ENCODE measurements around the gene JAM3.
"Not testable (repeated sequence)": the region's sequence is repeated elsewhere in the genome, so short reads cannot be mapped to it uniquely, and the experiment has no call there.

Gene JAM3

DNA sequence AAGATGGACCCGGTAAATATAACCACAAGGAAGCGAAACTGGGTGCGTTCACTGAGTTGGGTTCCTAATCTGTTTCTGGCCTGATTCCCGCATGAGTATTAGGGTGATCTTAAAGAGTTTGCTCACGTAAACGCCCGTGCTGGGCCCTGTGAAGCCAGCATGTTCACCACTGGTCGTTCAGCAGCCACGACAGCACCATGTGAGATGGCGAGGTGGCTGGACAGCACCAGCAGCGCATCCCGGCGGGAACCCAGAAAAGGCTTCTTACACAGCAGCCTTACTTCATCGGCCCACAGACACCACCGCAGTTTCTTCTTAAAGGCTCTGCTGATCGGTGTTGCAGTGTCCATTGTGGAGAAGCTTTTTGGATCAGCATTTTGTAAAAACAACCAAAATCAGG is 80.5 kb downstream of the JAM3 start:
- no peak for ATAC-seq

DNA sequence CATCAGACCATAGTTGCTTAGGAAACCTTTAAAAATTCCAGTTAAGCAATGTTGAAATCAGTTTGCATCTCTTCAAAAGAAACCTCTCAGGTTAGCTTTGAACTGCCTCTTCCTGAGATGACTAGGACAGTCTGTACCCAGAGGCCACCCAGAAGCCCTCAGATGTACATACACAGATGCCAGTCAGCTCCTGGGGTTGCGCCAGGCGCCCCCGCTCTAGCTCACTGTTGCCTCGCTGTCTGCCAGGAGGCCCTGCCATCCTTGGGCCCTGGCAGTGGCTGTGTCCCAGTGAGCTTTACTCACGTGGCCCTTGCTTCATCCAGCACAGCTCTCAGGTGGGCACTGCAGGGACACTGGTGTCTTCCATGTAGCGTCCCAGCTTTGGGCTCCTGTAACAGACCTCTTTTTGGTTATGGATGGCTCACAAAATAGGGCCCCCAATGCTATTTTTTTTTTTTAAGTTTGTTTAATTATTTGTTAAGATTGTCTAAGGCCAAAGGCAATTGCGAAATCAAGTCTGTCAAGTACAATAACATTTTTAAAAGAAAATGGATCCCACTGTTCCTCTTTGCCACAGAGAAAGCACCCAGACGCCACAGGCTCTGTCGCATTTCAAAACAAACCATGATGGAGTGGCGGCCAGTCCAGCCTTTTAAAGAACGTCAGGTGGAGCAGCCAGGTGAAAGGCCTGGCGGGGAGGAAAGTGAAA is 81.5 kb downstream of the JAM3 start:
- no peak for ATAC-seq

DNA sequence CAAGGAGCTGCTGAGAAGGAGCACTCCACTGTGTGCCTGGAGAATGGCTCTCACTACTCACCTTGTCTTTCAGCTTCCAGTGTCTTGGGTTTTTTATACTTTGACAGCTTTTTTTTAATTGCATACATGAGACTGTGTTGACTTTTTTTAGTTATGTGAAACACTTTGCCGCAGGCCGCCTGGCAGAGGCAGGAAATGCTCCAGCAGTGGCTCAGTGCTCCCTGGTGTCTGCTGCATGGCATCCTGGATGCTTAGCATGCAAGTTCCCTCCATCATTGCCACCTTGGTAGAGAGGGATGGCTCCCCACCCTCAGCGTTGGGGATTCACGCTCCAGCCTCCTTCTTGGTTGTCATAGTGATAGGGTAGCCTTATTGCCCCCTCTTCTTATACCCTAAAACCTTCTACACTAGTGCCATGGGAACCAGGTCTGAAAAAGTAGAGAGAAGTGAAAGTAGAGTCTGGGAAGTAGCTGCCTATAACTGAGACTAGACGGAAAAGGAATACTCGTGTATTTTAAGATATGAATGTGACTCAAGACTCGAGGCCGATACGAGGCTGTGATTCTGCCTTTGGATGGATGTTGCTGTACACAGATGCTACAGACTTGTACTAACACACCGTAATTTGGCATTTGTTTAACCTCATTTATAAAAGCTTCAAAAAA is 82.3 kb downstream of the JAM3 start:
- no peak for ATAC-seq

DNA sequence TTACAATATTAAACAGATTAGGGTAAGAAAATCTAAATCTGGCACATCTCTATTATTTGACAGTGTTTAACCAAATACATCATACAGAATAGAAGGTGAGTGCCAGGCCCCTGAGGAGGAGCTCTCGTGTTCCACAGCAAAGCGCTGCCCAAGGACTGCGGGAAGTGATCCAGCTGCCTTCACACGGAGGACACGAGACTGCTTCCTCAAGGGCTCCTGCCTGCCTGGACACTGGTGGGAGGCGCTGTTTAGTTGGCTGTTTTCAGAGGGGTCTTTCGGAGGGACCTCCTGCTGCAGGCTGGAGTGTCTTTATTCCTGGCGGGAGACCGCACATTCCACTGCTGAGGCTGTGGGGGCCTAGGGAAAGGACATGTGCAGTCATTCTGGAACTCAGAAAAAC is 83.8 kb downstream of the JAM3 start:
- ATAC-seq: no peak

DNA sequence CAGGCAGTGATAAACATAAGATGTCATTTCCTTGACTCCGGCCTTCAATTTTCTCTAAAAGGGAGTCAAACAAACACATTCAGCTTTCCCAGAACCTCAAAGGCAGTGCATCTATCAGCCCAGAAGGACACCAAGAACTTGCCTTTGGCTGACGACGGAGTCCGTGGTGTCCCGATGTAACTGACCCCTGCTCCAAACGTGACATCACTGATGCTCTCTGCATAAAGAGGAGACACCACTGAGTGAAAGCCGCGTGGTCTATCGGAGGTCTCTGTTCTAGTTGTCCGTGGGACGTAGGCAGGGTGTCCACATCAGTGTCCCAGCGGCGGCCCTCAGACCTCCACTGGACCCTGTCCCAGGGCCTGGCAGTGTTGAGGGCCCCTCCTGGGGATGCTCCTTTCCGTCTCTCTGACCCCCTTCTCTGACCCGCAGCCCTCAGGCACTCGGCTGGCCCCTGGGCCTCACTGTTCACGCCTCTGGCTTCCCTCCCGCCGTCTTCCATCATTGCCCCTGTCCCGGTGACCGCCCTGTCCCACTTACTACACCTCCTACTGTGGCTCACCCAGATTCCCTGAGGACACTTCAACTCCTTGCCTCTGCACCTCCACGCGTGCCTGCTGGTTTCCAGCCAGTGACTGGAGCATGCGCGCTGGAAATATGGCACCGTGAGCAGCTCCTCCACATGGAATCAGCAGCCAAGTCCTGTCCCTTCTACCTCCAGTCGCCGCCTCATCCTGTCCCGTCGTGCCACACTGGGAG is 84.5 kb downstream of the JAM3 start:
- no peak for ATAC-seq

DNA sequence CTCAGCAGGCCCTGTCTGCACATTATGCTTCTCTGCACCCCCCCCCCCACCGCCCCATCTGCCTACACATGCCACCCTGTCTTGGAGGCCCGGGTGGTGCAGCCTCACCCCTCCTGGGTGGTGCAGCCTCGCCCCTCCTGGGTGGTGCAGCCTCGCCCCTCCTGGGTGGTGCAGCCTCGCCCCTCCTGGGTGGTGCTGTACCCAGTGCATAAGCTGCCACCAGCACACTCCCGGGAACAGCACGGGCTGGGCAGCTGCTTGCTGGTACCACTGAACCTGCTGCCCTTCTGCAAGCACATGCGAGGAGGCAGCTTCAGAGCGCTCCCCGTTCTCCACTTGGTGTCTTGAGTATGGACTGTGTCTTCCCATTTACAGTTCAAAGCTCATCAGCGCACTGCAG is 85.6 kb downstream of the JAM3 start:
- no peak for ATAC-seq

DNA sequence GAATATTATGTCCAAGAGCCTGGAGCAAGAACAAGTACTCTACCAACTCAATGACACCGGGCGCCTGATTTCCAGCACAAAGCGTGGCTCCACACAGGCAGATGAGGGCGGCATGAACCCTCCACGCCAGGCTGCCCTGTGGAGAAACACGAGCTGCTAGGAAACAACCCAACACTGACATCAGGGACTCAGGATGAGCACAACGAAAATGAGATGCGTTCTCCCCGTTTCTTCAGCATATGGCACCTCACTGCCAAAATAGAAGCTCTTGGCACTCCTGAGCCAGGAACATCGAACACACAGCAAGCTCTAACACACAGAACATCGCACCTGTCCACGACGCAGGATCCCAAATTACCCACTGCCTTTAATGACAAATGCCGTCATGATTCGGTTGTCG is 86.6 kb downstream of the JAM3 start:
- no peak for ATAC-seq

DNA sequence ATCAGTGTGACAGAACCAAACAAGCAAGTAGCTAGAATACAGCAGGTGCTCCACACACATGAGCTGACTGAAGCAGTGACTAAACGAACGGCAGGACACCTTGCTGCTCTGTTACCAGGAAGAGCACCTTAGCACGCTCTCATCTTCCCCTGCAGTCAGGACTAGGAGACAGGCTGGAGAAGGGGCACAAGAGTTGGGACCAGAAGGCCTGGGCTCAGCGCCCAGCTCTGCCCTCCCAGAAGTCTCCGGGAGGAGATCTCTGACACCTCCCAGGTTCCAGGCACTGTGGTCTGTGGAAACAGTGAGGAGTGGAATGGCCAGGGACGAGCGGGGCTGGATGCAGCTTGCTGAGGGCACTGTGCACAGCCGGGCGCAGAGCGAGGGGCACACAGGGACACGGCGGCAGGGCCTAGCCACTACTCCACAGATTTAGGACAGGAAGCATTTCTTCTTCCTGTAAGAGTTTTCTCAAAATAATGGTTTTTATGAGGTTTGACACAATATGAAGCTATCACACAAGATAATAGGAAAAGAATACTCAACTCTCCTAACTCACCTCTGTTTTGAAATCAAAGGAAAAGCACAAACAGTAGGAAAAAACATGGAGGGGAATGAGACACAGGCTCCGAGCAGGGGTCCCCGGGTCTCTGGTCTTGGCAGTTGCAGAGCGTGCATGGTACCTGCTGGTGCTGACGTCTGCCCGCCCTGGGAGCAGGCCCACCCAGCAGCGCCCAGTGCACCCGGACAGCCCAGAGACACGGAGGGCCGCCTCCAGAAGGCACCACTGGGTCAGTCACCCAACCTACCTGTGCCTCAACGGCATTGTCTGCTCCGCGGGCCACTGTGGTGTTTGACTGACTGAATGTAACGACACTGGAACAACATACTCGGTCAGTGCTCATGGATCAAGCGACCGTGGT is 87.3 kb downstream of the JAM3 start:
- no peak for ATAC-seq

DNA sequence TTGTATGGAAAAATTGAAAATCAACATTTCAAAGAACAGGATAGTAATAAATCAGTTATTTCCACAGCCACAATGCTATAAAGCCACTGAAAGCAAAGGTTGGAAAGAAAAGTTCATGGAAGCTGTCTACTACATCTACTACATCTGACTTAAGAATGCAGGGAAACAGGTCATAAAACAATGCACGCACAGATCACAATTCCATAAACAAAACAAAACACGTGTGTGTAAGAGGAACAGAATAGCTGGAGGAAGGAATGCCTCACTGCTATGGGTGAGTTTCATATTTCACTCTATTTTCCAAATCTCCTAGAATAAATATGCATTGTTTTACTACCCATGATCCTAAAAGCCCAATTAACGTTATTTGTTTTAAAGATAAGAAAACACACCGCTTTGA is 88.6 kb downstream of the JAM3 start:
- no peak for ATAC-seq

DNA sequence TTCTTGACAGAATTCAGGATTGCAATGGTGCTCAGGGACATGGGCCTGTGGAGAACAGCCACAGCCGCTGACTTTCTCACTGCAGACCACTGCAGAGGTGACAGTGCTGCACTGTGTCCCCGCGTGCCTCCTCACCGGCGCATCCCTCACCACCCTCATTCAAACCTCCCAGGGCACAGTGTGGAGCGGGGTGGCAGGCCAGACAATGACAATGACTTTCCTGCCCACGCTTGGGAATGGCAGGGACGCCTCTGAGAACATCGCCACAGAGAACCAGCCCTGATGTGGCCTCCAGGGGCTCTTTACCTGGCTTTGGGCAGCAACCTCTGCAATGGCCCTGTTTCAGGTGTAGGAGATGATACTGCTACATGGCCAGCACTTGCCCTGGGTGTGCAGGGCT is 89.2 kb downstream of the JAM3 start:
- ATAC-seq: no peak

DNA sequence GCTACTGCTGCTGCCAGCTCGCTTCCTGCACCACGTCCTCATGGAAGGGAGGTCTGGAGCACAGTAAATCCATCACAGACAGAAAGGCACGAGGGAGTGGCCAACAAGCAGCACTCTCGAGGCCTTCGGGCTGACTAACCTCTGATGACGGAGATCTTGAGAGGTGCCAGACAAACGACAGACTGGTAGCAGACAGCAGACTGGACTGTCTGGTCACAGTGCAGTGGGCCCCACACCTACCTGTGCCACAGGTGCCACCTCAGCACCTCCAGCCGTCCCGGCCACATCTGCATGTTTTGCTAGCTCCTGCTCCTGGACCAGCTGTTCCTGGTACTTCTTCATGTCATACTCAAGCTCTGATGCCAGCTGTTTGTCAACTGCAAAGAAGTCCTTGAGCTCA is 90.8 kb downstream of the JAM3 start:
- no peak for ATAC-seq

DNA sequence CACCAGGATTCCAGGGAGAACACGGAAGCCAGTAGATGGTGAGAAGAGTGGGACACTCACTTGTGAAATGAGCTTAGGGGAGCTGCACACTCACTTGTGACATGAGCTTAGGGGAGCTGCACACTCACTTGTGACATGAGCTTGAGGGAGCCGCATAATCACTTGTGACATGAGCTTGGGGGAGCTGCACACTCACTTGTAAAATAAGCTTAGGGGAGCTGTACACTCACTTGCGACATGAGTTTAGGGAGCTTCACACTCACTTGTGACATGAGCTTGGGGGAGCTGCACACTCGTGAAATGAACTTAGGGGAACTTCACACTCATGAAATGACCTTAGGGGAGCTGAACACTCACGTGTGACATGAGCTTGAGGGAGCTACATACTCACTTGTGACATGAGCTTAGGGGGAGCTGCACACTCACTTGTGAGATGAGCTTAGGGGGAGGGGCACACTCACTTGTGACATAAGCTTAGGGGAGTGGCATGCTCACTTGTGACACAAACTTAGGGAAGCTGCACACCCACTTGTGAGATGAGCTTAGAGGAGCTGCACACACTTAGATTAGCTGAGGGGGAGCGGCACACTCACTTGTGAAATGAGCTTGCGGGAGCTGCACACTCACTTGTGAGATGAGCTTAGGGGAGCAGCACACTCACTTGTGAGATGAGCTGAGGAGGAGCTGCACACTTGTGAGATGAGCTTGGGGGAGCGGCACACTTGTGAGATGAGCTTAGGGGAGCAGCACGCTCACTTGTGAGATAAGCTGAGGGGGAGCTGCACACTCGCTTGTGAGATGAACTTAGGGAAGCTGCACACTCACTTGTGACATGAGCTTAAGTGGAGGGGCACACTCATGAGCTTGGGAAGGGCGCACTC is 95.9 kb downstream of the JAM3 start:
- ATAC-seq: no peak

DNA sequence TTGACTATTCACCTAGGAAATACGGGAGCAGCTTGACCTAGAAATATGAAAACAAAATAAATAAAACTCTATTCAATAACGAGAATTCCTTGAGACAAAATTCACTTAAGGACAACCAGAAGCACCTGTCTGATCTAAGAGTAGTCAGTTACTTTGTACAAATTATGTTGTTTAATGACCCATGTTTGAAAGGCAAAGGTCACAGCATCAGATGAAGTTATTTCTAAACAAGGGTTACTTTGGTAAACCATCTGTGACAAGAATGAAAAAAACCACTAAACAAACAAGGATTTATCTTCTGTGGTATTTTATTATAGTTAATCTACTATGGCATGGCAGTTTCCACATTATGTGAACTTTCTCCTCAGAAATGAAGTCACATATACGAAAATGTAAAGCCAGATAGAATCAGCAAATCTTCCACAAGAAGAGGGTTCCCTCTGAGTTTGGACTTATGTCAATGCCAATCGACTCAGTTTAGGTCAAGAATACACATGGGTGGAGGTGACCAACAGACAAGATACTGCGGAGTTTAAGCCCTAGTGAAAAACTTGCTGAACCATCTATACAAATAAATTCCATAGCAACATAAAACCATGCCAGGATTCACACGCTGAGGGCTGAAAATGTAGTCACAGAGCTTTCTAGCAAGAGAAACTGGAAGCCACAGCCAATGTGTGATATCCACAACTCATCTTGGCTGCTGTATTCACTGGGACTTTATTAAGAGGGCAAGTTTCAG is 101.5 kb downstream of the JAM3 start:
- ATAC-seq: no peak

DNA sequence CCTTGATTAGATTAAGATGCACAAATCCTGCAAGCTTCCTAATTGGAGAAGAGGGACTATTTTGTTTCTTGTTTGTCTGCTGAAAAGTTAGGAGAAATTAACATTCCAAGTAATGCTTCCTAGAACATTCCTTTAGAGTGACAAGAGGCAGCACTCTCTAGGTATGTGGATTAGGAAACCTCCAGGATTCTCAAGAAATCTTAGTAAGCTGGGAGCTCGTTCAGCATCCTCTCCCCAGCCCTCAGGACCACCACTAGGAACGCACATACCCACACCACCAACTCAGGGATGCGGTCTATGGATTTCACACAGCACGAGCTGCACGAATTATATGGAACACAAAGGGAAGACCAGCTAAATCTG is 102.0 kb downstream of the JAM3 start:
- ATAC-seq: no peak

DNA sequence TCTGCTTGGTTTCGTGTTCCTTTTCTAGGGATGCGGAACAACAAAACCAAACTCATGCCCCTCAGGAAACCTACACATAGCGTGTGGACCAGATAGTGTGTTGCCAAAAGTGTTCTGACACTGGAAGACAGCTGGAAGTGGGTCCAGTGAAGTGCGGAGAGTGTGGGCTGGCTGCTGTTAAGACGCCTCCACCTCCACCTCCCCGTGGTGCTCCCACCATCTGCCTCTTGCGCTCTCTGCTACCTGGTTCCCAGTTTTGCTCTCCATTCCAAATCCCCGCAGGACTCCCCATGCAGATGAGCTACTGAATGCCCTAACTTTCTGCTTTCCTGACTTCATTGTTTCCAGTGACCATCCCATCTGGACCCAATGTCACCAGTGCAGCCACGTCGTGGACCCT is 103.1 kb downstream of the JAM3 start:
- ATAC-seq: no peak

DNA sequence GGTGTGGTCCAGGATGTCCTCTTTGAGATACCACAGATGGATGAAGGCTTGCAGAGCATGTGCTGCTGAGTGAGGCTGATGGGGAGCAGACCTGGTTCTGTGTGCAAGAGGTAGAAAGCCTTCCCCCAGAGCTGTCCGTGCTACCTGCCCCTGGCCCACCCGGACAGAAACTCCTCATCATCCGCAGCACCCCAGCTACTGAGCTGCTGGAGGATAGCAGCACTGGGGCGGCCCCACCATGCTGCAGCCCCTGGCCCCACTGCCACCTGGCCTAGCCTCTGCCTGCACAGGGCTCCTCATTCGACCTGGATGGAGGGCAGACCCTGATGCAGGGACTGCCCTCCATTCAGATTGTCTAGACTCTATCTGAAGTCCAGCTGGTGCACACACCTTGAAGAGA is 104.4 kb downstream of the JAM3 start:
- ATAC-seq: no peak

DNA sequence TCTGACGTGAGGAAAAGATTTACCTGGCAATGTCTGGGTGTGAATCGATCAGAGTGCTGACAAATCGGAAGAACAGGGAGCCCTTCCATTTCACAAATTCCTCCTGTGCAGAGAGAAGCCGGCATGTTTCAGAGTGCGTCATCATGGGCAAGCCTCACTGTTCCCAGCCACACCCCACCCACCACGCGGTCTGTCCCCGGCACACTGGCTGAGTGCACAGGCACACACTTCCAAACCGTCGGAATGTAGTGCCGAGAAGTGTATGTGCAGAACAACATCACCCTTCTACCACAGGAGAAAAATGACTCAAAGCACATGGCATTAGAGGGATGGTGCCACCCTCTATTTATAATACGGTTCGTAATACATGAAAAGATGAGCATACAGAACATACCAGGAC is 107.4 kb downstream of the JAM3 start:
- no peak for ATAC-seq

DNA sequence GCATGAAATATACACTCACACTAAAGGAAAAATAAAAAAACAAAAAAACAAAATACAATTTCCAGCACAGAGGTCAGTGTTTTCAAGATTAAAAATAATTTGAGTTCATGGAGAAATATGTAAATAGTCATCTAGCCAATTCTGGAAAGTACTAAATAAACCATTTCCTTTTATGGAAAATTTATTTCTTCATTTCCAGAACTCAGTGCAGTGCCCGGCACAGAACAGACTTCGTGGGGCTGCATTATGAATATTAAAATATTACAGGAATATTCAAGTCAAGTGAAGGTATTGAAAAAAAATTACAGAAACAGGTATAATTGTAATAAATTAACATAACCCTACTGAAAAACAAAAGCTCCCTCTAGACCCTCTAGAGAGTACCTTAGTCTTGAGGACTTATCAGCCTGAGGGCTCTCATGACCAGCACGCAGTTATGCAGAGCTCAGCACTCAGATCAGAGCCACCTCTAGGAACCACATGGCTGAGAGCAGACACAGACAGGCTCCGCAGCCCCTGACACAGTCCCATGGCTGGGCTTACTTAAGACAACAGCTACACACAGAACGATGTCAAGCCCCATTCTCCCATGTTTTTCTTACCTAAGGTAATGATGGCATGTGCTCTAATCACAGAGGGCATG is 109.3 kb downstream of the JAM3 start:
- no peak for ATAC-seq

DNA sequence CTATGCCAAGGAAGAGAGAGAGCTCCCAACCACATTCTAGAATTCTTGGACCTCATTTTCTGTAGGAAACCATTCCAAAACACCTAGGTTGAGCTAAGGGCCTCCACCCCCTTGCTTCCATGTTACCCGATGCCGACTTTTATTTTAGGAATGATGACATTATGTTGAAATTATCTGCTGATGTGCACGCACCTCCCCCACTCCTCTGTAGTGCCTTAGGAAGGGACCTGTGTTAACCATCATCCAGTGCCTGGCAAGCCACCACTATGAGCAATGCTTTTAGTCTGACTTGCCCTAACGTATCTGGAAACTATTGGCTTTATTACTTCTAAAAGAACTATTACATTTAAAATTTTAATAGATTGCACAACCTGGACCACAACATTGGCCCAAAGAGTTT is 112.8 kb downstream of the JAM3 start:
- ATAC-seq: no peak

DNA sequence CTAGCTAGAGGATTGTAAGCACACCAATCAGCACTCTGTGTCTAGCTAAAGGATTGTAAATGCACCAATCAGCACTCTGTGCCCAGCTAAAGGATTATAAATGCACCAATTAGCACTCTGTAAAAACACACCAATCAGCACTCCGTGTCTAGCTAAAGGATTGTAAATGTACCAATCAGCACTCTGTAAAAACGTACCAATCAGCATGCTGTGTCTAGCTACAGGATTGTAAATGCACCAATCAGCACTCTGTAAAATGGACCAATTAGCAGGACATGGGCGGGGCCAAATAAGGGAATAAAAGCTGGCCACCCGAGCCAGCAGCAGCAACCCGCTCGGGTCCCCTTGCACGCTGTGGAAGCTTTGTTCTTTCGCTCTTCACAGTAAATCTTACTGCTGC is 119.2 kb downstream of the JAM3 start:
- not testable (repeated sequence) for ATAC-seq

DNA sequence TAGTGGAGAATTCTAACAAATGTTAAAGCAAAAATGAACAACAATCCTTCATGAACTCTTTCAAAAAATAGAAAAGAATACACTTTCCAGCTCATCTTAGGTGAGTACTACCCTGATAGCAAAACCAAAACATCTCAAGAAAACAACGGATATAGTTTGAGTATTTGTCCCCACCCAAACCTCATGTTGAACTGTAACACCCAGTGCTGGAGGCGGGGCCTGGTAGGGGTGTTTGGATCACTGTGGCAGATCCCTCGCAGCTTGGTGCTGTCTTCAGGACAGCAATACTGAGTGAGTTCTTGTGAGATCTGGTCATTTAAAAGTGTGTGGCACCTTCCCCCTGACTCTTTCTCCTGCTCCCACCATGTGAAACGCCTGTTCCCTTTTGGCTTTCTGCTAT is 127.9 kb downstream of the JAM3 start:
- no peak for ATAC-seq

Measured in activated CD4-positive, CD25-positive, alpha-beta regulatory T cell treated with anti-CD3 and anti-CD28 coated beads, Interleukin-2, amount 50 U/mL, for 24 hours (primary cell).